ENCODE measurements around the gene MRGPRG.

- TF ChIP-seq EZH2 (IDR thresholded peaks at IDR 0.05) = no peak
- TF ChIP-seq CTCF (IDR thresholded peaks at IDR 0.05 in 2 of 3, conservative IDR thresholded peaks at IDR 0.05 in 1 of 3; ENCODE audit: borderline replicate concordance in 1 of 3, insufficient read depth in 1 of 3, low read depth in 2 of 3, low read length in 2 of 3) = no peak
Observed at GRCh38 chr11:3189886-3190583, 28.6 kb downstream of the MRGPRG start.

Data from HCT116 (cell line).